HepG2 (cell line): ENCODE data around the gene ASB7. TPM values are rescaled to one million over a fixed set of nuclear protein-coding genes. Genes with fewer than 3 reads are reported as not detected.

Source experiments
- ATAC-seq: fragments of 200-7000 bp; cut with Tn5 transposase; 3 replicates; pipeline ENCODE4 v1.9.1; 2020; ENCODE audit warnings: mild to moderate bottlenecking, moderate library complexity
- BruUV-seq: library from RNA; stranded (reverse); fragments of 400-500 nt; replicated peaks from 2 replicates; lab custom pipeline; 2021; lab: Mats Ljungman, UMichigan
- CTCF ChIA-PET: fragments of 300-600 bp; formaldehyde crosslinking; extraction: SDS; loops from one replicate; lab custom pipeline; 2021; ENCODE audit warnings: low total read pairs, inconsistent platforms, low intra/inter-chr PET ratio; lab: Yijun Ruan, JAX
- POLR2A ChIA-PET: fragments of 350-600 bp; sonication (Branson Sonifier 250); formaldehyde crosslinking; loops from one replicate; lab custom pipeline; 2020; ENCODE audit warnings: antibody characterized with exemption, inconsistent platforms; lab: Yijun Ruan, JAX
- DNase-seq: peaks from one replicate; pipeline ENCODE4 v3.0.0-alpha.2; 2015; ENCODE audit warnings: low spot score
- FAIRE-seq: peaks from 3 replicates; lab custom pipeline; 2011; peaks lifted over from hg19 to GRCh38; lab: Jason Lieb, UNC
- H2AFZ ChIP-seq: one replicate; pipeline ENCODE4 v1.6.1; 2011; ENCODE audit warnings: low read length, inconsistent platforms
- H3K27ac ChIP-seq: fragments of 300-600 bp; 3 replicates; pipeline ENCODE4 v1.8.0; 2011; ENCODE audit warnings: mixed run types, mild to moderate bottlenecking, mixed read lengths, low read length, inconsistent platforms; ENCODE audit not compliant: insufficient read depth; ENCODE audit errors: extremely low read length
- H3K27me3 ChIP-seq, 2 experiments: fragments of 200-600 bp in 1 of 2; 2 replicates in 1 of 2; 3 replicates in 1 of 2; pipeline versions ENCODE4 v1.6.0 to v1.8.0; 2011; ENCODE audit warnings: low read length in 2 of 2, mild to moderate bottlenecking in 2 of 2, moderate library complexity in 2 of 2, inconsistent platforms in 1 of 2; ENCODE audit not compliant: insufficient read depth in 2 of 2, control insufficient read depth in 1 of 2
- H3K36me3 ChIP-seq, 2 experiments: fragments of 200-600 bp in 1 of 2; replicated peaks in 1 of 2; 2 replicates in 1 of 2; 3 replicates in 1 of 2; pipeline versions ENCODE4 v1.5.1 to v1.8.0; 2011; ENCODE audit warnings: low read length in 2 of 2, inconsistent platforms in 1 of 2; ENCODE audit not compliant: insufficient read depth in 2 of 2, control insufficient read depth in 1 of 2
- H3K4me1 ChIP-seq: 2 replicates; pipeline ENCODE4 v1.5.1; 2012; ENCODE audit warnings: low read length, inconsistent platforms; ENCODE audit not compliant: insufficient read depth
- H3K4me2 ChIP-seq: 2 replicates; pipeline ENCODE4 v1.6.0; 2011; ENCODE audit warnings: low read depth, low read length, inconsistent platforms
- H3K4me3 ChIP-seq, 3 experiments: fragments of 200-600 bp in 1 of 3; sonication (generic), shearing (Covaris generic) in 1 of 3; replicated peaks in 1 of 3; 2 replicates each; pipeline ENCODE4 v1.5.1; 2011 to 2016; ENCODE audit warnings: low read length in 3 of 3, inconsistent platforms in 2 of 3, low read depth in 2 of 3, mild to moderate bottlenecking in 2 of 3, control low read depth in 1 of 3, mixed read lengths in 1 of 3; ENCODE audit not compliant: insufficient read depth in 1 of 3
- H3K79me2 ChIP-seq: one replicate; pipeline ENCODE4 v1.6.1; 2011; ENCODE audit warnings: low read length, inconsistent platforms; ENCODE audit not compliant: insufficient read depth
- H3K9ac ChIP-seq: 2 replicates; pipeline ENCODE4 v1.6.0; 2011; ENCODE audit warnings: mild to moderate bottlenecking, low read depth, low read length, inconsistent platforms; ENCODE audit not compliant: insufficient read depth
- H3K9me3 ChIP-seq: 2 replicates; pipeline ENCODE4 v1.5.1; 2012; ENCODE audit warnings: mild to moderate bottlenecking, low read length
- H4K20me1 ChIP-seq: 2 replicates; pipeline ENCODE4 v1.6.0; 2011; ENCODE audit warnings: inconsistent platforms, mild to moderate bottlenecking, low read length, moderate library complexity; ENCODE audit not compliant: insufficient read depth
- POLR2AphosphoS2 ChIP-seq: IDR thresholded peaks from 2 replicates; pipeline ENCODE4 v1.6.1; 2011; ENCODE audit warnings: low read depth, low read length, improper control_type of control experiment
- SATB2 ChIP-seq: sonication (generic); formaldehyde crosslinking; IDR thresholded peaks from 2 replicates; pipeline ENCODE4 v1.5.0; 2020; ENCODE audit warnings: missing genetic modification reagents
- SETDB1 ChIP-seq: sonication (generic); formaldehyde crosslinking; IDR thresholded peaks from 2 replicates; pipeline ENCODE4 v1.5.1; 2020; ENCODE audit warnings: missing genetic modification reagents, mild to moderate bottlenecking, borderline replicate concordance
- TMF1 ChIP-seq: sonication (generic); formaldehyde crosslinking; IDR thresholded peaks from 2 replicates; pipeline ENCODE4 v1.8.1; 2022; ENCODE audit warnings: low read depth, missing genetic modification reagents
- TOPORS ChIP-seq: sonication (generic); formaldehyde crosslinking; IDR thresholded peaks from 2 replicates; pipeline ENCODE4 v1.8.0; 2023; ENCODE audit warnings: mild to moderate bottlenecking, missing genetic modification reagents
- ZBTB3 ChIP-seq: sonication (generic); formaldehyde crosslinking; IDR thresholded peaks from 2 replicates; pipeline ENCODE4 v1.4.0; 2020; ENCODE audit warnings: low read depth, mild to moderate bottlenecking, moderate library complexity, missing genetic modification reagents, borderline replicate concordance
- ZNF18 ChIP-seq: sonication (generic); formaldehyde crosslinking; IDR thresholded peaks from 2 replicates; pipeline ENCODE4 v1.8.0; 2022; ENCODE audit warnings: mild to moderate bottlenecking, missing genetic modification reagents; ENCODE audit not compliant: insufficient replicate concordance
- ZNF646 ChIP-seq: sonication (generic); formaldehyde crosslinking; IDR thresholded peaks from 2 replicates; pipeline ENCODE4 v1.9.0; 2021; ENCODE audit warnings: mild to moderate bottlenecking, missing genetic modification reagents
- WGBS: methylation state at CpG from one replicate; pipeline ENCODE4 v1.1.6; 2017; ENCODE audit warnings: low lambda C conversion rate; 5-methylcytosine and 5-hydroxymethylcytosine counted together
- in situ Hi-C: cut with HindIII; loops from 2 replicates; pipeline ENCODE4 v1.10.0; 2017; ENCODE audit warnings: low pct_unique_long_range_greater_than_20kb; ENCODE audit not compliant: extremely low pct_ligation_motif_present
- intact Hi-C: fragments of 100-400 bp; cut with micrococcal nuclease; formaldehyde crosslinking; loops from one replicate; pipeline ENCODE4 v1.10.0; 2022; ENCODE audit not compliant: unreplicated experiment
- polyA plus RNA-seq, 8 experiments: library from polyadenylated mRNA; depleted of rRNA in 3 of 8; stranded (reverse) in 7 of 8; unstranded in 1 of 8; fragments of >200 nt; fragmentation: Illumina TruSeq in 4 of 8; extraction: Trizol in 4 of 8; gene quantifications; 2 replicates each; pipeline versions ENCODE4 v1.2.1 to v1.2.3, GENCODE V29; 2011 to 2016; ENCODE audit warnings: low read depth in 4 of 8, missing spikeins in 1 of 8, mixed read lengths in 1 of 8; ENCODE audit not compliant: insufficient read depth in 1 of 8
- total RNA-seq, 5 experiments: library from RNA; depleted of rRNA; stranded (reverse); fragments of >200 nt; fragmentation: Illumina TruSeq; extraction: Trizol; gene quantifications; 2 replicates each; pipeline ENCODE4 v1.2.3, GENCODE V29; 2016; ENCODE audit warnings: low read depth in 1 of 5

The ASB7 gene
- total and polyA plus RNA-seq, 2 of the 13 experiments (the other 11 are each of a cell fraction or from before 2014, with no cell fraction given), result 7.7 to 12.1 TPM

- WGBS, result 15% methylated on average over 7 of the region's 7 CpGs
Measured at GRCh38 chr15:100668348-100668745, 66.0 kb downstream of the ASB7 start.

More at GRCh38 chr15:100668348-100668745, 66.0 kb downstream of the ASB7 start:
- Histone ChIP-seq H3K27me3 (peaks cover 0 to 21% of the 10 kb centered on the region in 2 experiments; a peak in 4 of 5 replicates), H3K4me3 (no peak overlapping the region), H3K4me2 (no peak overlapping the region), H2AFZ (no peak overlapping the region), H3K27ac (no peak overlapping the region), H3K4me1 (no peaks in the 10 kb centered on the region), H3K36me3 (no peaks in the 10 kb centered on the region), H4K20me1 (0 out of 2 replicates have a peak, but pooled peaks cover 2% of the 10 kb centered on the region), H3K9ac (no peak overlapping the region), H3K79me2 (no peaks in the 10 kb centered on the region), H3K9me3 (no peaks in the 10 kb centered on the region)
- DNase-seq (no peak), FAIRE-seq (no peak), ATAC-seq (no peak)
- POLR2A ChIA-PET, result no interaction called here
- TF ChIP-seq POLR2AphosphoS2, result no peak
- TF ChIP-seq SATB2 (CRISPR knock-in tag), result no peak
- TF ChIP-seq ZBTB3 (CRISPR knock-in tag), result no peak
- TF ChIP-seq ZNF18 (CRISPR knock-in tag), result no peak
- TF ChIP-seq SETDB1 (CRISPR knock-in tag), result no peak
- TF ChIP-seq TOPORS (CRISPR knock-in tag), result no peak
- no peak for TF ChIP-seq TMF1 (CRISPR knock-in tag)
- TF ChIP-seq ZNF646 (CRISPR knock-in tag), result no peak
- in situ Hi-C loops, result loop anchor here (5.0 to 25.0 kb wide), 3 partner anchors 204 to 594 kb away; partner anchors contain the start of gene CHSY1
- BruUV-seq, result no TSS peak
- CTCF ChIA-PET, result no interaction called here
- intact Hi-C loops, result no loop called here
